Measurements from ENCODE around the gene LRP5.
A peak's percentile ranks its signal among the peaks of the same experiment; 100 is the strongest.
"Not testable (repeated sequence)": the region's sequence is repeated elsewhere in the genome, so short reads cannot be mapped to it uniquely, and the experiment has no call there.

Gene LRP5

GRCh38 chr11:68282141-68282860 is 30.1 kb upstream of the LRP5 start:
- no peak for DNase-seq

DNA sequence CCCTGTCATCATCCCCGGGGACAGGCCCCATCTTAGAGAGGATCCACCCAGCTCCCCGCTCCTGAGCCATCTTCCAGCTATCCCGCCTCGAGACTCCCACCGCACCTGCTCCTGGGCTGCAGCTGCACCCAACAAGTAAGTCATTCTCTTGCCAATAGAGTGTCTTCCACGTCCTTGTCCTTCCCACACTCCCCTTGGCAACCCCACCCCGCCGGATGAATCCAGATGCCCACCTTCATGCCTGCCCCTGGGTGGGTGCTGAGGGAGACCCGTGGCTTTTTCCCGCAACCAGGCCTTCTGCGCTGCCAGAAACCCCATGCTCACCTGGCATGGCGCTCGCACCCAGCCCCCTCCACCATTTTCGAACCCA is 29.5 kb upstream of the LRP5 start:
- DNase-seq, result no peak

GRCh38 chr11:68284588-68284987 is 27.8 kb upstream of the LRP5 start:
- not testable (repeated sequence) for DNase-seq

GRCh38 chr11:68287419-68287818 is 25.0 kb upstream of the LRP5 start:
- no peak for DNase-seq

DNA sequence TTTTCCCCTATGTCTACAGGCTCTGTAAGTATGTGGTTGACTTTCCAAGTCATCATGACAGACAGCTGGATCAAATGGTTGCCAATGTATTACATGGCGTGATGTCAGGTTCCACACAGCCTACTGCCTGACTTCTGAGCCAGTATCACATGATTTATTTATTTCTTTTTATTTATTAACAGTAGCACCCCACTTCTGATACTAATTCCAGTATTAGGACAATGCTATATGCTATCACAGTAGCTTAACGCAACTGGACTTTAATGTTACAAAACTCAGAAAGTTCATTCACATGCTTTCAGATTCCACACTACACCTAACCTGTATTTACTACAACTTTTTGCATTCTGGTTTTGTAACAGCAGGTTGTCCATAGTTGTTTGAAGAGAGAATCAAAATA is 22.9 kb upstream of the LRP5 start:
- no peak for DNase-seq

- no peak for DNase-seq
Measured at GRCh38 chr11:68293708-68294107, 18.7 kb upstream of the LRP5 start.

DNA sequence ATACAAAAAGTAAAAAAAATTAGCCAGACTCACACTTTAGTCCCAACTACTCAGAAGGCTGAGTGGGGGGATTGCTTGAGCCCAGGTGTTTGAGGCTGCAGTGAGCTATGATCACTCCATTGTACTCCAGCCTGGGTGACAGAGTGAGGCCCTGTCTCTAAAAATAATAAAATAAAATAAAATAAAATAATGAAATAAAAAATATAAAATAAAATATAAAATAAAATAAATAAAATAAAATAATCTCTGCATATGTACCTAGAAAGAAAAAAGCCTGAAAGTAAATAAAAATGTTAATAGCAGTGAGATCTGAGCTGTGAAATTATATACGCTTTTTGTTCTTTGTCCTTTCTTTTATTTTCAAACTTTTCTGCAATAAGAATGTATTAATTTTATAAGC is 17.1 kb upstream of the LRP5 start:
- DNase-seq, result no peak

DNA sequence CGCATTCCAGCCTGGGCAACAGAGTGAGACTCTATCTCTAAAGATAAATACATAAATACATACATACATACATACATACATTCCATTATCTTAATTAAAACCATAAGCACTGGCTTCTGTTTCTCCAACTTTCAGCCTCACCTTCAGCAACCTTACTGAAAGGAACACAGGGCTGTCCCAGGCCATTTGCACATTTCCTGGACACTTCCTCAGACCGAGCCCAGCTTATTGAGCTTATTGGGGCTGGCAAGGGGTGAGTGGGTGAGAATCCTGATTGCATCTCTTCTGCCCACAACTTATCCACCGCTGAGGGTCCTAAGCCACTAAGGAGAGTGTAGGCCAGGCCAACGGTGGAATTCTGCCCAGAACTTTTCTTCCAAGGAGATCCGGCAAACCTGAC is 16.5 kb upstream of the LRP5 start:
- DNase-seq, result no peak

DNA sequence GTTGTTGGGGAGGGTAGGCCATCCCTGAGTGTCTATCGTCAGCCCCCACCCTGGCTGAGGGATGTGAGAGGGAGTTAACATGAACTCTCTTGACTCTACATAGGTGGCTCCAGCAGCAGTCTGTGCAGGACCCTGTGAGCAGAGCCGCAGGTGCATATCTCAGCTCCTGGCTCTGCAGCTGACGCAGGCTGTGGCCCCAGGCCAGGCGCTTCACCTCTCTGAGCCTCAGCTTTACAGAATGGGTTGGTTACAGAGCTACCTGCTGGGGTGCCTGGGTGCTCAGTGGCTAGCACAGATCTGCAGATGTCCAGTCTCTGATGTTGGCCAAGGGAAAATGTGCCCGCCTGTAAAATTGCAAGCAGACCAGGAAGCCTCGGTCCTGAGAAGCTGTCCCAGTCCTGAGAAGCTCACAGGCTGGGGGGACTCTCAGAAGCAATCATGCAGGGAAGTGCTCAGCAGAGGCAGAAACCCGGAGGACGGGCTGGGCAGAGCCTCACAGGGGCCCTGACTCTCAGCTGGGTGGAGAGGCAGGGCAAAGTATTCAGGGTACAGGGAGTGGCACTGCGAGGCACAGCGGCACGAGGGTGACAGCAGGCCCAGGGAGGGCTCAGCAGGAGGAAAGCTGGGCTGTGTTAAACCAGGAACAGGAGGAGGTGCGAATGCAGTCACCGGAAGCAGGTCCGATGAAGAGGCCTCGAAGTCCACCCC is 15.9 kb upstream of the LRP5 start:
- DNase-seq, result no peak

GRCh38 chr11:68297052-68297378 is 15.4 kb upstream of the LRP5 start:
- DNase-seq, result no peak

GRCh38 chr11:68297494-68297811 is 14.9 kb upstream of the LRP5 start:
- no peak for DNase-seq

DNA sequence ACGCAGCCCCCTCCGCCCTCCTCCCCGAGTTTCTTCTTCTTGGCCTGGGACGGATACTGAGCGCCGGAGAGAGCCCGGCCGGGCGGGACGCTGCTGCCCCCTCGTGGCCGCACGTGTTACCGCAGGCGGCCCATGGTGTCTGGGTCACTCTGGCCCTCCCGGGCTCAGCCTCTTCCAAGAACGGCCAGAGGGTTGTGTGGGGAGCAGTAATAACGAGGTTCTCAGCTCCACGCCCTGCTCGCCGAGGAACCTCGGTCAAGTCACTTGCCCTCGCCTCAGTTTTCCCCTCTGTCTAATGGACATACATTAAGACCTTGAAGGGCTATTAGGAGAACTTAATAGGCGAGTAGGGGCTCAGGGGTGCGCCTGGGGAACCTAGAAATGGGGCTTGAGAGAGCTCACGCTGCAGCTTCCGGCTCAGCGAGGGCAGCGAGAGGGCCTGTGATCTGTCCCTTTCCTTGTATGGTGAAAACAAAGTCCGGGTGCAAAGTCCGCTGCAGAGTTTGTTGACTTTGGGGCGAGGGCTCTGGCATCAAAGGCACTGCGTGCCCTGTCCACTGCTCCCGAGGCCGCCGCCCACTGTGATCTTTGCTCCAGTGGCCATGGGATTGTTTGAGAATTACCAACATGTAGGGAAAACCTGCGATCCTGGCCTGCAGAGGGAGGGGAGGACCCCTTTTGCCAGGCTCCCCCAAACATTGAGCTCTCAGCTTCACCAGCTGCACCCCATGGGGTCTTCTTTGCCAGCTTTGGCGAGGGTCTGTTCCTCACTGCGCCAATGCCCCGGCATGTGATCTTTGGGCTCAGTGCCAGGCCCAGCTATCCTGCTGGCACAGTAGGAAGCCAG is 14.4 kb upstream of the LRP5 start:
- DNase-seq, result peak; percentile 70

GRCh38 chr11:68298659-68299516 is 13.5 kb upstream of the LRP5 start:
- DNase-seq, result no peak

- DNase-seq, result not testable (repeated sequence)
Measured at GRCh38 chr11:68299517-68299879, 12.9 kb upstream of the LRP5 start.

DNA sequence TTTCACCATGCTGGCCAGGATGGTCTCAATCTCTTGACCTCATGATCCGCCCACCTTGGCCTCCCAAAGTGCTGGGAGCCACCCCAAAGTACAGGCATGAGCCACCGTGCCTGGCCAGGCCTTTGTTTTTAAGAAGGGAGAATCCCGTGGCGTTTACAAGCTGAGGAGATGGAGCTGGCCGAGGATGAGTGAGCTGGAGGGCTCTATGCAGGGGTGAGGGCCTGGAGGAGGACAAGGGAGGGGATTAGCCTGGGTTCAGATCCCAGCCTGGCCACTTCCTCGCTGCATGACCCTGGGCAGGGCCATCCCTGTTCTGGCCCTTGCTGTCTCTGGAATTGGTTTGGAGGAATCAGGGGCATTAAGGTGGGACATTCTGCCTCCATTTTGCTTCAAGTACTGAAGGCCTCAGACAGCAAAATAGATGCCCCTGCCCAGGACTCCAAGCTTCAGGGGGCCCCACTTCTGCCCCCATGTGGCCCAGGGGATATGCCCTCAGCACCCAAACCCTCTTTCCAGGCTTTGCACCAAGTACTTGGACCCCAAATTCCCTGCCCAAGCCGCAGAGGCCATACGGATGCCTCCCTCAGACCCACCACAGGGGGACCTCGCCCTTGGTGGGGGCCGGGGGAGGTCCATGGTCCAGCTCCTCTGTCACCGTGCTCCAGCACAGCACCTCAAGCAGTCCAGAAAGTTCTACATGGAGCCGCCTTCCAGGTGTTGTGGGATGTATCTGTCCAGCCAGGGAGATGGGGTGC is 12.1 kb upstream of the LRP5 start:
- no peak for DNase-seq

DNA sequence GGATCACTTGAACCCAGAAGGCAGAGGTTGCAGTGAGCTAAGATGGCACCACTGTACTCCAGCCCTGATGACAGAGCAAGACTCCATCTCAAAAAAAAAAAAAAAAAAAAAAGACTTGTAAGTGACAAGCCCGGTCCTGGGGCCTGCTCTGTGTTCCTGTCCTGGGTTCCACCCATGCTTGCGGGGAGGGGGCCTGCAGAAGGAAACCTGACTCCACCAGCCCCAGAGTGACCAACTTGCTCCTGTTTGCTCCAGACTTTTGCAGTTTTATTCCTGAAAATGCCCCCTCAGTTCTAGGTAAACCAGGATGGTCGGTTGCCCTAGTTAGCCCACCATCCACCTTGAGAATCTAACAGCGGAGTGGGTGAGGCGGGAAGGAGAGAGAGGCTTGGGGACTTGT is 10.1 kb upstream of the LRP5 start:
- no peak for DNase-seq

DNA sequence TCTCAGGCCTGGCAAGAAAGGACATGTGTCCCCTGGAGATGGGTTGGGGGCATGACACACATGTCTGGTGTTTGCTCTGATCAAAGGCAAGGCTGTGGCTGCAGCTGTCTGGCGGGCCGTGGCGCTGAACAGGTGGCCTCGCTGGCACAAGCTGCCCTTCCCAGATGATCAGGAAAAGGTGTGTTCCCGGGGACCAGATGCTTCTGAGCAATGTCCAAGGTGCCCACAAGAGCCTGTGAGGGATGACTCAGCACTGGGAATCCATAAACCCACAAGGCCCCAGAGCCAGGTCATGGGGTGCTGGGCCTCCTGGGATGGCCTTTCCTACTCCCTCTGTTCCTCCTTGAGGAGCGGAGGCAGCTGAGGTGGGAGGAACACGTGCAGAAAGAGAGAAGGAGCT is 9.7 kb upstream of the LRP5 start:
- peak; percentile 52 for DNase-seq

DNA sequence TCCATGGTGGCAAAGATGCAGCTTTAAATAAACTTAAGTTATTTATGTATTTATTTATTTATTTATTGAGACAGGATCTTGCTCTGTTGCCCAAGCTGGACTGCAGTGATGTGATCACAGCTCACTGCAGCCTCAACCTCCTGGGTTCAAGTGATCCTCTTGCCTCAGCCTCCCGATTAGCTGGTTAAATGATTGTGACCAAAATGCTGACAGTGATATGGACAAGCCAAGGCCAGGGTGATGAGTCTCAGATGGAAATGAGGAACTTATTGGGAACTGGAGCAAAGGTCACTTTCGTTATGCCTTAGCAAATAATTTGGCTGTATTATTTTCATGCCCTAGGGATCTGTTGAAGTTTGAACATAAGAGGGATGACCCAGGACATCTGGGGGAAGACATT is 9.3 kb upstream of the LRP5 start:
- DNase-seq, result no peak

DNA sequence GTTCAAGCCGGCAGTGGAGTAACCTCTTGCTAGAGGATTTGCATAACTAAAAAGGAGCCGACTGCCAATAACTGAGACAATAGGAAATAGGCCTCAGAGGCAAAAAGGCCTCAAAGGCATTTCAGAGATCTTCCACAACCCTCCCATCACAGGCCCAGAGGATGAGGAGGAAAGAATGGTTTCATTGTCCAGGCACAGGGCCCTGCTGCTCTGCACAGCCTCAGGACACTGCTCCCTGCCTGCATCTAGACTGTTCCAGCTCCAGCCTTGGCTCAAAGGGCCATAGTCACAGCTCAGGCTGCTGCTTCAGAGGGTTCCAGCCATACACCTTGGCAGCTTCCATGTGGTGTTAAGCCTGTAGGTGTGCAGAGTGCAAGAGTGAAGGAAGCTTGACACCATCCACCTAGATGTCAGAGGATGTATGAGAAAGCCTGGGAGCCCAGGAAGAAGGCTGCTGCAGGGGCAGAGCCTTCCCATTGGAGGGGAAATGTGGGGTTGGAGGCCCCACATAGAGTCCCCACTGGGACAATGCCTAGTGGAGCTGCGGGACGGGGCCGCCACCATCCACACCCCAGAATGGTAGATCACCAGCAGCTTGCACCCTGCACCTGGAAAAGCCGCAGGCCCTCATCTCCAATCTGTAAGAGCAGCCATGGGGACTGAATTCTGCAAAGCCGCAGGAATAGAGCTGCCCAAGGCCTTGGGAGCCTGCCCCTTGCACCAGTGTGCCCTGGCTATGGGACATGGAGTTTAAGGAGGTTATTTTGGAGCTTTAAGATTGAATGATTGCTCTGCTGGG is 8.2 kb upstream of the LRP5 start:
- DNase-seq, result no peak

GRCh38 chr11:68306636-68307035 is 5.8 kb upstream of the LRP5 start:
- DNase-seq, result no peak

- no peak for DNase-seq
Measured at GRCh38 chr11:68308068-68308467, 4.3 kb upstream of the LRP5 start.

Measured in EL (cell line).